ENCODE results near the gene KDR.

KDR gene

DNA sequence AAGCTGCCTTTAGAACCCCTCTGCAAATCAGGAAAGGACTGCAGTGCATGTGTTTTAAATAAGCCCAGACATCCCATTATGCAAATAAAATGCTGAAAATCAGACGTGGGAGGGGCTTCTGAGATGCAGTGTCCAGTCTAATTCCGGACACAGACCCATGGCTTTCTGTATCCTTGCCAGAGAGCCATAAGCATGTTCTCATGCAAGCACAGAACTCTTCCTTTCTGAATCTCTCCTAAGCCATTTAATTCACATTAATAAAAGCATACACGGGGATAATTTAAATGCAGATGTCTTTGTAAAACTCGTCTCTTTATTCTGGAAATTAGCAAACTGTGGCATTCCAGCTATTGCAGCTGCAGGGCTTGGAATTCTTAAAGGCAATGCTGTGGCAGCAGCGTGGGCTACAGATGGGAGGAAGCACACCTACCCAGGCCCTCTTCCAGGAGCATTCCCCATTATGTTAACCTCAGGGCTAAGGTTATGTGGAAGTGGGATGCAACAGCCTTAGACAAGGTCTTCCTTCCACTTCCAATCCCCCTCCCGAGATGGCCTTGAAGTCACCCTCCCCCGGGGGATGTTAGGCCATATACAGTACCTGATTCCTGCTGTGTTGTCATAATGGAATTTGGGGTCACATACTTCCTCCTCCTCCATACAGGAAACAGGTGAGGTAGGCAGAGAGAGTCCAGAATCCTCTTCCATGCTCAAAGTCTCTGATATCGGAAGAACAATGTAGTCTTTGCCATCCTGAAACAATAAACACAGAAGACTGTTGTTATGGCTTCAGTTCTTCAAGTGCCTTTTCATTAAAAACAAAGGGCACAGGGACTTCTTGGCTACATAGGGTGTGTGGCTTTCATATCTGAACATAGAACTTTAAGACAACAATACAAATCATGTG lies 38.1 kb downstream of the KDR start:
- peak in 31 of 42 donors; percentile 7 to 73 (median 24) for DNase-seq
- intact Hi-C loops (cut with DNase I): no loop called here

GRCh38 chr4:55086578-55086977 lies 38.8 kb downstream of the KDR start:
- DNase-seq: peak in 37 of 42 donors; percentile 5 to 75 (median 35)
- intact Hi-C loops (cut with DNase I): no loop called here

- DNase-seq: no peak
- intact Hi-C loops (cut with DNase I): no loop called here
Observed at GRCh38 chr4:55083735-55084134, 41.7 kb downstream of the KDR start.

DNA sequence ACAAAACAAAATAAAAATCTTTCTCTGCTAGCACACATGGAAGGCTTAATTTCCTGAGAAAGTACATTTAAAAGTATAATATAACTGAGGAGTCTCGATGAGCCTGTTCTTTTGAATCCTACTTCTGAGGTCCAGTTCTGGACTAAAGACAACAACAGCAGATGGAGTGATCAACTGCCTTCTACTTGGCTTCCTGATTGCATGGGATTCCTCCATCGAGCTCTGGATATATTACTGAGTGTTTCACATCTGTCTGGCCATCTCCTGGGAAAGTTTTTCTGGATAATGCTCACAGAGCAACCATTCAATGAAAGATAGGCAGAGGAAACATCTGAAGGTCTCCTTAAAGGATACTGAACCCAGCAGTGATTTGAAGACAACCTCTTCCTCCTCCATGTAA lies 42.6 kb downstream of the KDR start:
- intact Hi-C loops (cut with DNase I): no loop called here
- DNase-seq: no peak

GRCh38 chr4:55080174-55080865 lies 45.1 kb downstream of the KDR start:
- DNase-seq: no peak
- intact Hi-C loops (cut with DNase I): no loop called here

DNA sequence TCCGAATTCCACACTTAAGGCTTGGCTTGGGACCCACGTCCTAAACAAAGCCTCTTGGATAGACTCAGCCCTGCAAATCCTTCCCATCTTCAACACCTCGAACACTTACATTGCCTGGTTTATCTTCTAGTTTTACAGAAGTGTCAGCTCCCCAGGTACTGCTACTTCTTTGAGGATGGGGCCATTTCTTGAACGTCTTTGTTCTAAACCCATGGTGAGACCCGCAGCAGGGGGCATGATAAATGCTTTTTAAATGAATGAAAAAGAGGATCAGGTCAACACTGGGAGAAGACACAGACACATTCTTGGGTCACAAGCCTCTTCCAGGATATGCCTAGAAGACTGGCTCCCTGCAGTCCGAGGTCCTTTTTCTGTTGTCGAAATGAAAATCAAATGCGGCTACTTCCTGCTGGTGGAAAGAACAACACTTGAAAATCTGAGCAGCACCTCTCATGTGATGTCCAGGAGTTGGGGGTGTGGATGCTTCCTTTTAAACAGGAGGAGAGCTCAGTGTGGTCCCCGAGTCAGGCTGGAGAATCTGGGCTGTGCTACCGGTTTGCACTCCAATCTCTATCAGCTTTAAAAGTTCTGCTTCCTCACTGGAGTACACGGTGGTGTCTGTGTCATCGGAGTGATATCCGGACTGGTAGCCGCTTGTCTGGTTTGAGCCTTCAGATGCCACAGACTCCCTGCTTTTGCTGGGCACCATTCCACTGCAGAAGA lies 45.8 kb downstream of the KDR start:
- no peak for DNase-seq
- intact Hi-C loops (cut with DNase I): no loop called here

- DNase-seq: no peak
- intact Hi-C loops (cut with DNase I): no loop called here
Observed at GRCh38 chr4:55078987-55079386, 46.4 kb downstream of the KDR start.

GRCh38 chr4:55077577-55077976 lies 47.8 kb downstream of the KDR start:
- DNase-seq: no peak
- intact Hi-C loops (cut with DNase I): no loop called here

- no peak for DNase-seq
- intact Hi-C loops (cut with DNase I): no loop called here
Observed at GRCh38 chr4:55075823-55076716, 49.3 kb downstream of the KDR start.

- intact Hi-C loops (cut with DNase I): no loop called here
- no peak for DNase-seq
Observed at GRCh38 chr4:55075376-55075775, 50.0 kb downstream of the KDR start.

DNA sequence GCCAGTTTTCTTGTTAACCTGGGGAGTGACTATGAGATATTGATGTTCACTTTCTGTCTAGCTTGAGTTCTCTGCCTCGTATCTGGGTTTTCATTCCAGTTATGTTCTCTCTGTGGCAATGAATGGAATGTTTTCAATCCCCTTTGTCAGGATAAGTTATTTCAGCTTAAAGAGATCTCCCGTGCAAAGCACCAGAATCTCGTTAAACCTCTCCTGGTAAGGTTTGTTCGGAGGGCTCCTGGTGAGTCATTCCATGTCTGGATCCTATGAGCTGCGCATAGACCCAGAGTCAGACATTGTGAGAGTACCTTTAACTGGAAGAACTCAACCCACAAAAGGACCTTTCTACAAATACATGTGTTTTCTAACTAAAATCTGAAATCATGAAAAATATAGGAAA lies 51.0 kb downstream of the KDR start:
- no peak for DNase-seq
- intact Hi-C loops (cut with DNase I): no loop called here

GRCh38 chr4:55071951-55072350 lies 53.4 kb downstream of the KDR start:
- DNase-seq: no peak
- intact Hi-C loops (cut with DNase I): no loop called here

DNA sequence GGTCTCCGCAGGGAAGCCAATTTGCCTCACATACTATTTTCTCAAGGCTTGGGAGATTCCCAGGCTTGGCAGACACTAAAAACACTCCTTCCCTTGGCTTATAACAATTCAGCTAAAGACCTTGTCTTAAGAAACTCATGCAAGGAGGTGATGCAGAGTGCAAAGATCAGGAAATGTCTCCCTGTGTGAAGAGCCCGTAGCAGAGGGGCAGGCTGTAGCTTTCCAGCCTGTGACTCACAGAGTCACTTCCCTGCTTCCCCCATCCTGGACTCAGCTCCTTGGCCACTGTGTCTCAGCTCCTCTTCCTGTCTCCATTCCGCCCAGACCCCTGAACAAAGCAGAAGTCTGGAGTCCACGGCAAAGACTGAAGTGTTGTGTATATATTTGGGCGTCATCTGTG lies 56.1 kb downstream of the KDR start:
- DNase-seq: no peak
- intact Hi-C loops (cut with DNase I): no loop called here

GRCh38 chr4:55068522-55068921 lies 56.9 kb downstream of the KDR start:
- DNase-seq: no peak
- intact Hi-C loops (cut with DNase I): no loop called here

- no peak for DNase-seq
- intact Hi-C loops (cut with DNase I): no loop called here
Observed at GRCh38 chr4:55066018-55066417, 59.4 kb downstream of the KDR start.

DNA sequence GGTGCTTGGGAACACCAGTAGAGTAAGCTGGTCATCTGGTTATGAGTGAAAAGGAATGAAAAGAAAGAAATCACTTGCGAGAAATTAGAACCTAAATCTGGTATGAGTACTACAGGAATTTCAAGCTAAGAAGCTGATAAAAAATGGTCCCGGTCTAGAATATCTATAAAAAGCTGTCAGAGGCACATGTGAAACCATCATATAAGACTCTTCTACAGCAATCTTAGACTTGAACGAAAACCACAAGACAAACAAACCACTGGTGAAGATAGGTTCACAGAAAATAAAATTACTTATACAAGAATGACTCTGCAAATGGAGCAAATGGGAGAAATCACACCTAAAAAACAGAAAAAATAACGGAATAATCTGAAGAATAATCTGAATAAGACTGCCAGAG lies 69.9 kb downstream of the KDR start:
- intact Hi-C loops (cut with DNase I): no loop called here
- no peak for DNase-seq

- intact Hi-C loops (cut with DNase I): no loop called here
- no peak for DNase-seq
Observed at GRCh38 chr4:55051532-55051931, 73.9 kb downstream of the KDR start.

DNA sequence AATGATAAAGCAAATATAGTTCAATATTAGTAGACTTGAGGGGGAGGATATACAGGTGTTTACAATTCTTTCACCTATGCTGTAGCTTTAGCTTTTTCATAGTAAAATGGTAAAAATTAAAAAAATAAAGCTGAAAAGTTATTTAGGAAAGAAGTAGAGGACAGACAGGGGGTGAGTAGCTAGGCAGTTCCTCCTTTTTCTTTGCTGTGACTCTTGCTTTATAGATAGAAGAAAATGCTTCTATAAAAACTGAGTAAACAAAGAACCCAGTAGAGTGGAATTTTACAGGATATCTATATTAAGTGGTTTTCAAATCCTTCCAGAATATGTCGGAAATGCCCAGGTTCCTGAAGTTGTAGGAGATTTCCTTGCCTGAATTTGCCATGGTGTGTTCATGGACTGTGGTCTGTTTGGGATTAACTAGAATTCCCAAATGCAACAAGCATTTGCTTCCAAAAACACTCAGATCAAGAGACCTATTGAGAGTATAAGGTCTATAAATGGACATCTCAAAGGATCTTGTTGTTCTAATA lies 74.9 kb downstream of the KDR start:
- intact Hi-C loops (cut with DNase I): no loop called here
- no peak for DNase-seq
